Stimulated activated CD8-positive, alpha-beta memory T cell treated with anti-CD3 and anti-CD28 coated beads, Interleukin-15, amount 100 ng/mL, for 48 hours (primary cell): ENCODE measurements around the gene TEAD2.

Source experiments
- DNase-seq, 2 donors: peaks; one replicate each; pipeline ENCODE4 v3.0.0-alpha.2; 2020; ENCODE audit warnings: low read depth in 2 of 2

The TEAD2 gene

GRCh38 chr19:49348305-49349189 lies 13.7 kb downstream of the TEAD2 start:
- no peak for DNase-seq

- DNase-seq = no peak
Observed at GRCh38 chr19:49347835-49348234, 14.4 kb downstream of the TEAD2 start.

GRCh38 chr19:49347191-49347590 lies 15.0 kb downstream of the TEAD2 start:
- no peak for DNase-seq

- no peak for DNase-seq
Observed at GRCh38 chr19:49344505-49345423, 17.5 kb downstream of the TEAD2 start.

GRCh38 chr19:49343123-49343522 lies 19.1 kb downstream of the TEAD2 start:
- no peak for DNase-seq

GRCh38 chr19:49342291-49342721 lies 19.9 kb downstream of the TEAD2 start:
- DNase-seq = no peak

GRCh38 chr19:49340865-49341718 lies 21.1 kb downstream of the TEAD2 start:
- DNase-seq = no peak

GRCh38 chr19:49340069-49340864 lies 21.9 kb downstream of the TEAD2 start:
- no peak for DNase-seq

- no peak for DNase-seq
Observed at GRCh38 chr19:49339301-49340068, 22.7 kb downstream of the TEAD2 start.

- DNase-seq = no peak
Observed at GRCh38 chr19:49338691-49339300, 23.4 kb downstream of the TEAD2 start.

GRCh38 chr19:49338023-49338677 lies 24.1 kb downstream of the TEAD2 start:
- DNase-seq = no peak

- DNase-seq = no peak
Observed at GRCh38 chr19:49337267-49338022, 24.8 kb downstream of the TEAD2 start.

GRCh38 chr19:49336482-49337266 lies 25.5 kb downstream of the TEAD2 start:
- no peak for DNase-seq

GRCh38 chr19:49335784-49336481 lies 26.3 kb downstream of the TEAD2 start:
- no peak for DNase-seq

- no peak for DNase-seq
Observed at GRCh38 chr19:49335071-49335783, 27.0 kb downstream of the TEAD2 start, which contains the start of gene CD37. CD37 (plus strand) TSS chr19:49335406; CDS start chr19:49335541, 135 bp downstream.

GRCh38 chr19:49333811-49334288 lies 28.4 kb downstream of the TEAD2 start:
- DNase-seq = peak; percentile 50 to 53
